Measurements from ENCODE around the gene ANKRD34B.
"Not testable (repeated sequence)": the region's sequence is repeated elsewhere in the genome, so short reads cannot be mapped to it uniquely, and the experiment has no call there.

The ANKRD34B gene

GRCh38 chr5:80569961-80570786 lies at the start of gene ANKRD34B:
ANKRD34B (minus strand) TSS chr5:80570280; CDS start chr5:80560019, 10,261 bp downstream.
- DNase-seq (ENCODE audit: low spot score): peak; percentile 59

- no peak for DNase-seq (ENCODE audit: low spot score)
Observed at GRCh38 chr5:80619086-80619485, 49.0 kb upstream of the ANKRD34B start.

- DNase-seq (ENCODE audit: low spot score): no peak
Observed at GRCh38 chr5:80618438-80618837, 48.4 kb upstream of the ANKRD34B start.

GRCh38 chr5:80615266-80615914 lies 45.3 kb upstream of the ANKRD34B start:
- DNase-seq (ENCODE audit: low spot score): no peak

GRCh38 chr5:80609692-80610091 lies 39.6 kb upstream of the ANKRD34B start:
- DNase-seq (ENCODE audit: low spot score): no peak

- no peak for DNase-seq (ENCODE audit: low spot score)
Observed at GRCh38 chr5:80608731-80609130, 38.7 kb upstream of the ANKRD34B start.

- no peak for DNase-seq (ENCODE audit: low spot score)
Observed at GRCh38 chr5:80607832-80608231, 37.8 kb upstream of the ANKRD34B start.

GRCh38 chr5:80607343-80607742 lies 37.3 kb upstream of the ANKRD34B start:
- DNase-seq (ENCODE audit: low spot score): no peak

GRCh38 chr5:80600943-80601693 lies 31.0 kb upstream of the ANKRD34B start:
- DNase-seq (ENCODE audit: low spot score): no peak

GRCh38 chr5:80597500-80597899 lies 27.4 kb upstream of the ANKRD34B start:
- no peak for DNase-seq (ENCODE audit: low spot score)

GRCh38 chr5:80594810-80595209 lies 24.7 kb upstream of the ANKRD34B start:
- no peak for DNase-seq (ENCODE audit: low spot score)

GRCh38 chr5:80592761-80593160 lies 22.7 kb upstream of the ANKRD34B start:
- DNase-seq (ENCODE audit: low spot score): no peak

- no peak for DNase-seq (ENCODE audit: low spot score)
Observed at GRCh38 chr5:80592105-80592504, 22.0 kb upstream of the ANKRD34B start.

GRCh38 chr5:80591352-80591751 lies 21.3 kb upstream of the ANKRD34B start:
- DNase-seq (ENCODE audit: low spot score): no peak

- no peak for DNase-seq (ENCODE audit: low spot score)
Observed at GRCh38 chr5:80590766-80591165, 20.7 kb upstream of the ANKRD34B start.

GRCh38 chr5:80588858-80589540 lies 18.9 kb upstream of the ANKRD34B start:
- DNase-seq (ENCODE audit: low spot score): no peak

GRCh38 chr5:80584770-80585169 lies 14.7 kb upstream of the ANKRD34B start:
- DNase-seq (ENCODE audit: low spot score): no peak

- DNase-seq (ENCODE audit: low spot score): not testable (repeated sequence)
Observed at GRCh38 chr5:80580291-80580690, 10.2 kb upstream of the ANKRD34B start.

- no peak for DNase-seq (ENCODE audit: low spot score)
Observed at GRCh38 chr5:80579050-80579449, 9.0 kb upstream of the ANKRD34B start.

- DNase-seq (ENCODE audit: low spot score): no peak
Observed at GRCh38 chr5:80577707-80578106, 7.6 kb upstream of the ANKRD34B start.

- no peak for DNase-seq (ENCODE audit: low spot score)
Observed at GRCh38 chr5:80576383-80576782, 6.3 kb upstream of the ANKRD34B start.

GRCh38 chr5:80573062-80573461 lies 3.0 kb upstream of the ANKRD34B start:
- DNase-seq (ENCODE audit: low spot score): no peak
